GM15510 (cell line): ENCODE measurements around the gene SUGT1.

Experiments
- POLR2A ChIP-seq: IDR thresholded peaks from 3 replicates; pipeline ENCODE4 v1.6.1; 2011; ENCODE audit warnings: borderline replicate concordance; ENCODE audit not compliant: insufficient read length; ENCODE audit errors: extremely low read depth

Gene SUGT1

GRCh38 chr13:52734075-52734623 is 81.5 kb downstream of the SUGT1 start:
- TF ChIP-seq POLR2A = no peak

GRCh38 chr13:52736891-52737290 is 84.3 kb downstream of the SUGT1 start:
- no peak for TF ChIP-seq POLR2A

- TF ChIP-seq POLR2A = no peak
These were observed 84.8 kb downstream of the SUGT1 start for GRCh38 chr13:52737451-52737850.

GRCh38 chr13:52737965-52738364 is 85.3 kb downstream of the SUGT1 start:
- TF ChIP-seq POLR2A = no peak

- TF ChIP-seq POLR2A = no peak
These were observed 86.3 kb downstream of the SUGT1 start for GRCh38 chr13:52738719-52739467.

- TF ChIP-seq POLR2A = no peak
These were observed 86.9 kb downstream of the SUGT1 start, which contains the start of gene CNMD for GRCh38 chr13:52739468-52740071. TSS of gene CNMD (minus strand) at chr13:52739820. CDS start at chr13:52739701, 119 bp downstream.

GRCh38 chr13:52743569-52743968 is 90.9 kb downstream of the SUGT1 start:
- TF ChIP-seq POLR2A = no peak

GRCh38 chr13:52743988-52744387 is 91.4 kb downstream of the SUGT1 start:
- no peak for TF ChIP-seq POLR2A

GRCh38 chr13:52744842-52745375 is 92.3 kb downstream of the SUGT1 start:
- TF ChIP-seq POLR2A = no peak

GRCh38 chr13:52746141-52746540 is 93.5 kb downstream of the SUGT1 start:
- TF ChIP-seq POLR2A = no peak

- no peak for TF ChIP-seq POLR2A
These were observed 96.8 kb downstream of the SUGT1 start for GRCh38 chr13:52749419-52749818.
